Osteocyte (in vitro differentiated cells): ENCODE measurements around the gene RBFOX2. TPM values are rescaled to one million over a fixed set of nuclear protein-coding genes. Genes with fewer than 3 reads are reported as not detected.

ENCODE experiments used
- DNase-seq: peaks from one replicate; pipeline ENCODE4 v3.0.0; 2021; ENCODE audit warnings: mixed read lengths; ENCODE audit not compliant: unreplicated experiment; ENCODE audit errors: extremely low spot score
- H3K27ac Mint-ChIP-seq: one replicate; pipeline ENCODE4 v1.8.0; 2021; ENCODE audit warnings: mild to moderate bottlenecking, mixed read lengths; ENCODE audit not compliant: unreplicated experiment
- H3K27me3 Mint-ChIP-seq: one replicate; pipeline ENCODE4 v1.8.0; 2021; ENCODE audit warnings: mixed read lengths; ENCODE audit not compliant: unreplicated experiment
- H3K36me3 Mint-ChIP-seq: one replicate; pipeline ENCODE4 v1.8.0; 2021; ENCODE audit warnings: mixed read lengths; ENCODE audit not compliant: unreplicated experiment
- H3K4me1 Mint-ChIP-seq: one replicate; pipeline ENCODE4 v1.8.0; 2021; ENCODE audit warnings: mixed read lengths; ENCODE audit not compliant: unreplicated experiment
- H3K4me3 Mint-ChIP-seq: one replicate; pipeline ENCODE4 v1.8.0; 2021; ENCODE audit warnings: mild to moderate bottlenecking, moderate library complexity, mixed read lengths; ENCODE audit not compliant: unreplicated experiment
- H3K9me3 Mint-ChIP-seq: one replicate; pipeline ENCODE4 v1.8.0; 2021; ENCODE audit warnings: mixed read lengths; ENCODE audit not compliant: unreplicated experiment
- total RNA-seq: library from RNA; stranded (reverse); gene quantifications from 2 replicates; pipeline ENCODE4 v1.2.1, GENCODE V29; 2021
- TF ChIP-seq, protein P1 (sequence below): fragments of 200-600 bp; sonication (generic); IDR thresholded peaks from 2 replicates; pipeline ENCODE4 v1.5.0; 2021; ENCODE audit warnings: antibody characterized with exemption, mild to moderate bottlenecking, moderate library complexity

Gene RBFOX2
- total RNA-seq, 1 donor from 2014 or later = 151 TPM

DNA sequence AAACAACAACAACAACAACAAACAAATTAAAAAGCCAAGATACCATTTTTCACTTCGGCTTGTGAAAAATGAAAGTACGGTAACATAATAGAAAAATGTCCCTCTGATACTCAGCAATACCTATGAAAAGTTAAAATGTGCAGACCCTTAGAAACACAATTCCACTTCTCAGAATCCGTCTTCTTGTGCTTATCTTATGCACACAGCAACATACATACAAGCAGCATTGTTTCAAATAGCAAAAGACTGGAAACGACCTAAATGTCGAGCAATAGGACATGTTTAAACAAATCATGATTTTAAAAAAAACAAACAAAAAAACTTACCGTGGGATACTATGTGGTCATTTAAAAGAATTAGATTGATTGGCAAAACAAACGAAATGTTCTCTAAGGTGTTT lies 26.5 kb downstream of the RBFOX2 start:
- Mint-ChIP-seq H3K36me3 (peaks cover 7% of the 10 kb centered on the region), H3K4me3 (no peak overlapping the region), H3K27ac (peak overlapping the region; percentile 37), H3K27me3 (no peaks in the 10 kb centered on the region), H3K4me1 (peaks cover 48% of the 10 kb centered on the region), H3K9me3 (no peaks in the 10 kb centered on the region)
- no peak for DNase-seq
- TF ChIP-seq, protein P1, sequence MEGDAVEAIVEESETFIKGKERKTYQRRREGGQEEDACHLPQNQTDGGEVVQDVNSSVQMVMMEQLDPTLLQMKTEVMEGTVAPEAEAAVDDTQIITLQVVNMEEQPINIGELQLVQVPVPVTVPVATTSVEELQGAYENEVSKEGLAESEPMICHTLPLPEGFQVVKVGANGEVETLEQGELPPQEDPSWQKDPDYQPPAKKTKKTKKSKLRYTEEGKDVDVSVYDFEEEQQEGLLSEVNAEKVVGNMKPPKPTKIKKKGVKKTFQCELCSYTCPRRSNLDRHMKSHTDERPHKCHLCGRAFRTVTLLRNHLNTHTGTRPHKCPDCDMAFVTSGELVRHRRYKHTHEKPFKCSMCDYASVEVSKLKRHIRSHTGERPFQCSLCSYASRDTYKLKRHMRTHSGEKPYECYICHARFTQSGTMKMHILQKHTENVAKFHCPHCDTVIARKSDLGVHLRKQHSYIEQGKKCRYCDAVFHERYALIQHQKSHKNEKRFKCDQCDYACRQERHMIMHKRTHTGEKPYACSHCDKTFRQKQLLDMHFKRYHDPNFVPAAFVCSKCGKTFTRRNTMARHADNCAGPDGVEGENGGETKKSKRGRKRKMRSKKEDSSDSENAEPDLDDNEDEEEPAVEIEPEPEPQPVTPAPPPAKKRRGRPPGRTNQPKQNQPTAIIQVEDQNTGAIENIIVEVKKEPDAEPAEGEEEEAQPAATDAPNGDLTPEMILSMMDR = no peak

DNA sequence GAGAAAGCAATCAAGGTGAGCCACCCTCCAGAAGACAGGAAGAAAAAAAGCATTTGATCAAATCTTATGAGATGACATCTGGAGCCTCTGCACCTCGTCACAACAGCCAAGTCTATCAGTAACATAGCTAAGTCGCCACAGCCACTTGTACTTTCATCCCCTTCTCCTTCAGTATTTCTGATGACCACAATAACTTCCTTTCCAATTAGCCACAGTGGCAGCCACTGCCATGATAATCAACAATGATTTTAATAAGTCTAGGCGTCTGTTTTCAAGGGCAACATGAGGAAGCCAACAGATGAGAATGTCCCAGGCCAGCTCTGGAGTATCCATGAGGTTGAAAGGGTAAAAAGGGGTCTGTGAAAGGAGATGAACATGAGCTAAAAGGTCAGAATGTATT lies 29.9 kb downstream of the RBFOX2 start:
- peaks cover 66% of the 10 kb centered on the region for H3K4me1 Mint-ChIP-seq

DNA sequence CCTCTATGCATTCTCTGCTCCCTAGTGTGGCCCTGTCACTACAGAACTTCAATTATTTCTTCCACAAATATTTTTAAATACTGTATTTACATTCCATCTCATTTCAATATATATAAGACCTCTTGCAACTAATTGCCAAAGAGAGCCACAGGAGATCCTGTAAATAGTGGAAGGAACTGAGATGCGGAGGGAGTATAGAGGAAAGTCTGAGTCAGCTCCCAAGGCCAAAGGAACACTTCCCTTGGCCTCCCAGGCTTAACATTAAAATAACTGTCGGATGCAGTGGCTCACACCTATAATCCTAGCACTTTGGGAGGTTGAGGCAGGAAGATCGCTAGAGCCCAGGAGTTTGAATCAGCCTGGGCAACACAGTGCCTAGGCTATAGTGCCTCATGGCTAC lies 31.2 kb downstream of the RBFOX2 start:
- H3K36me3 Mint-ChIP-seq = no peaks in the 10 kb centered on the region
- H3K27me3 Mint-ChIP-seq = no peaks in the 10 kb centered on the region
- TF ChIP-seq, protein P1 = no peak
- no peak overlapping the region for H3K4me3 Mint-ChIP-seq
- peaks cover 60% of the 10 kb centered on the region for H3K4me1 Mint-ChIP-seq
- DNase-seq = no peak
- H3K9me3 Mint-ChIP-seq = no peaks in the 10 kb centered on the region
- peak overlapping the region; percentile 93 for H3K27ac Mint-ChIP-seq

More for the DNA sequence above, 29.9 kb downstream of the RBFOX2 start:
- no peaks in the 10 kb centered on the region for H3K27me3 Mint-ChIP-seq
- TF ChIP-seq, protein P1 = no peak
- H3K36me3 Mint-ChIP-seq = peaks cover 2% of the 10 kb centered on the region
- no peak overlapping the region for H3K4me3 Mint-ChIP-seq
- H3K9me3 Mint-ChIP-seq = no peaks in the 10 kb centered on the region
- DNase-seq = no peak
- H3K27ac Mint-ChIP-seq = no peak overlapping the region

DNA sequence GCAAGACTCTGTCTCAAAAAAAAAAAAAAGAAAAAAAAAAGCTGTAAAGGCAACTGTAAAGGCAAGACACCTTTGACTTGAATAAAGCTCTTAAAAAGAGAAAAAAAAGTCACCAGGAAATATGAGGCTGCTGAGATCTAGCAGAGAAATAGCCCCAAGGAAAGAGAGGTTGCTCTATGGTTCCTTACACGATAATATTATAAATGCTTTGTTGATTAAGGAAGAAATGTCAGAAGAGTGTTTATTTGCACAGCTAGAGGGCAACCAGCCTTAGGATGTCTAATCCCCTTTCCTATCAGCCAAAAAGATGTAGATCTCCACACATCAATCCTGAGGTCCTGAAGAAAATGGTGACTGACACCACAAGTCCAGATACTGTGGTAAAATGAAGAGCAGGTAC lies 32.0 kb downstream of the RBFOX2 start:
- H3K27me3 Mint-ChIP-seq = no peaks in the 10 kb centered on the region
- DNase-seq = no peak
- no peaks in the 10 kb centered on the region for H3K36me3 Mint-ChIP-seq
- no peak overlapping the region for H3K4me3 Mint-ChIP-seq
- peak overlapping the region; percentile 93 for H3K27ac Mint-ChIP-seq
- TF ChIP-seq, protein P1 = no peak
- peaks cover 54% of the 10 kb centered on the region for H3K4me1 Mint-ChIP-seq
- H3K9me3 Mint-ChIP-seq = no peaks in the 10 kb centered on the region

DNA sequence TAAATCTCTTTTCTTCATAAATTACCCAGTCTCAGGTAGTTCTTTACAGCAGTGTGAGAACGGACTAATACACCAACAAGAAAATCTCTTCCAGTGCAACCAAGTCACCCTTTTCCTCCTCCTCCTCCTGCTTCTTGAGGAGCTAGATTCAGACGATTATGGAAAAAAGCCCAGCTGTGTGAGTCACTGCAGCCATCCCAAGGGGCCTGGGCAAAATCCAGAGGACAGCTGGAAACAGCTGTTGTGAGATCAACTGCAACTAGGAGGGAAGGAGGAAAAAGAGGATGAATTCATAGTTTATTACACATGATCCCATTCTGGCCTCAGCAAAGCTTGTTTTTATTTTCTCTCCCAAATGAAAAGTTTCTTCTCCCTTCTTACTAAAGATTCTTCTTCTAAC lies 32.9 kb downstream of the RBFOX2 start:
- no peaks in the 10 kb centered on the region for H3K36me3 Mint-ChIP-seq
- H3K27ac Mint-ChIP-seq = peak overlapping the region; percentile 93
- H3K27me3 Mint-ChIP-seq = no peaks in the 10 kb centered on the region
- peak; percentile 88 for DNase-seq
- TF ChIP-seq, protein P1 = no peak
- H3K9me3 Mint-ChIP-seq = no peaks in the 10 kb centered on the region
- peak overlapping the region; percentile 17 for H3K4me3 Mint-ChIP-seq
- H3K4me1 Mint-ChIP-seq = peaks cover 46% of the 10 kb centered on the region
